GM18951 (cell line): ENCODE measurements around the gene NKIRAS1.
"Not testable (repeated sequence)": the region's sequence is repeated elsewhere in the genome, so short reads cannot be mapped to it uniquely, and the experiment has no call there.

Experiments used
- POLR2A ChIP-seq: IDR thresholded peaks from 4 replicates; pipeline ENCODE4 v1.6.1; 2011; ENCODE audit warnings: mild to moderate bottlenecking; ENCODE audit not compliant: insufficient read length, insufficient read depth; ENCODE audit errors: extremely low read depth
- in situ Hi-C: fragments of 300-500 bp; cut with MboI; formaldehyde crosslinking; loops from one replicate; pipeline ENCODE4 v1.12.0; 2022; ENCODE audit warnings: low sequenced_read_pairs, mixed read lengths, inconsistent platforms; ENCODE audit not compliant: unreplicated experiment

Gene NKIRAS1

DNA sequence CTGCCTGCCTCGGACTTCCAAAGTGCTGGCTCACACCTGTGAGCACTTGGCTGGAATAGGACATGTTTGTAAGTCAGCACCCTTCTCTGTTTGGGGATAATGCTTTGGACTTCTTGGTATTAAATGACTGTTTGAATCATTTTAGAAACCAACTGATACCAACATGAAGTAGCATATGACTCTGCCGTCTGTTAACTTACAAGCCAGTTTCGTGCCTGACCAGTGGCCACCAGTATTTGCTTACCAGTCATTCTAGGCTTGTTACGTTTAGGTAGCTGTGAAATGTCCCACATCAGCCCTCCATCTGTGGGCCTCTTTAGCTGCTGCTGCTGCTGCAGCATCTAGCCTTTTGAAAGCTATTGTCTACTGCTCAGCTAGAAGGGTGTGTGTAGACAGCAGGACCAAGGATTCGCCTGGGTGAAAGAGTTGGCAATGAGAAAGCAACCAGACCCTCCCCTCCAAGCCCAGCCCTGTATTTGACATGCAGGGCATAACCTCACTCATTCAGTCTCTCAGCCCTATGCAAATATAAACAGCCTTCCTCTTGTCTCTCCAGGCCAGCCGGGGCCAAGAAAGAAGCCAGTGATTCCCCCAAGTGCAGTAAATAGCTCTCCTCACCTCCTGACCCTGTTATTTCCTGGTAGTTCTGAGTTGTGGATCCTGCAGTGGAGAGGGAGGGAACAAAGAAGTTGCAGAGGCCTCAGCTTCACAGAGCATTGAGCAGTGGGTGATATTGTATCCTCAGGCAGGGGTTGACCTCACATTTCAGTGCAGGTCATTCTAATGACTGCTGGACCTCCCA, 51.0 kb downstream of the NKIRAS1 start:
- TF ChIP-seq POLR2A: no peak
- in situ Hi-C loops: no loop called here

DNA sequence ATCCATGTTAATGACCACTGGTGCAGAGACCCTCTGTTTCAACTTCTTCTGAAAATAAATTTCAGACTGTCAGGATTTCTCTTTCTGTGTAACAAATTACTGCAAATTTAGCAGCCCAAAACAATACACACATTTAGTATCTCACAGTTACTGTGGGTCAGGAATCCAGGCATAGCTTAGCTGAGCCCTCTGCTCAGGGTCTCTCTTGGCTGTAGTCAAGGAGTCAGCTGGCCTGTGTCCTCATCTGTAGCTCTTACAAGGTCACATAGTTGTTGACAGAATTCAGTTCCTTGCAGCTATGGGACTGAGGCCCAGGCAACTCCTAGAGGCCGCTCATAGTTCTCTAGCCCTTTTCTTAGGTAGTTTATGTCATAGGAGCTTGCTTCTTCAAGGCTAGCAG, 51.9 kb downstream of the NKIRAS1 start:
- no peak for TF ChIP-seq POLR2A
- in situ Hi-C loops: no loop called here

DNA sequence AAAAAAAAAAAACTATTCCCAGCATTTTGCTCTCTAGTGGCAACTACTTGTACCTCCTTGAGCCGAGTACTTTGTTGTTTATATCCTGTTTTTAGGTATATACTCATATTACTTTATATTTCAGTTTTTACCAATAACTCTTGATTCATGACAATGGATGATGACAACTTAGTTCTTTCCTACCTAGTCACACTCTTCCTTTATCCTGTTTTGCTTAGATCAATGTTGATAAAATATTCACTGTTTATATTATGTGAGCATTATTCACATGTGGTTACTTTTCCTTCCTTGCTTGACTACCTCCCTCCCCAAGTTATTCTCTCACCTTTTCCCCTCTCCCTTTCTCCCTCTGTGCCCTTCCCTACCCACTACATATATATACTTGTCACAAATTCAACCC, 53.7 kb downstream of the NKIRAS1 start:
- no peak for TF ChIP-seq POLR2A
- in situ Hi-C loops: no loop called here

DNA sequence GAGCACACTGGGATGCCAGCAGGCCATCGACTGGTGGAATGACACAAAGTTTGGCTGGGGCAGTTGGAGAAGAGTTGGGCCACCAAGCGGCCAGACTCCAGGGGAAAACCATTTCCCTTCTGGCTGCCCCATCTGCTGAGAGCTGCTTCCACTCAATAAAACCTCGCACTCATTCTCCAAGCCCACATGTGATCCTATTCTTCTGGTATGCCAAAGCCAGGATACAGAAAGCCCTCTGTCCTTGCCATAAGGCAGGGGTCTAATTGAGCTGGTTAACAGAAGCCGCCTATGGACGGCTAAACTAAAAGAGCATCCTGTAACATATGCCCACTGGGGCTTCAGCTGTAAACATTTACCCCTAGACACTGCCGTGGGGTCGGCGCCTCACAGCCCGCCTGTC, 55.1 kb downstream of the NKIRAS1 start:
- no peak for TF ChIP-seq POLR2A
- in situ Hi-C loops: no loop called here

DNA sequence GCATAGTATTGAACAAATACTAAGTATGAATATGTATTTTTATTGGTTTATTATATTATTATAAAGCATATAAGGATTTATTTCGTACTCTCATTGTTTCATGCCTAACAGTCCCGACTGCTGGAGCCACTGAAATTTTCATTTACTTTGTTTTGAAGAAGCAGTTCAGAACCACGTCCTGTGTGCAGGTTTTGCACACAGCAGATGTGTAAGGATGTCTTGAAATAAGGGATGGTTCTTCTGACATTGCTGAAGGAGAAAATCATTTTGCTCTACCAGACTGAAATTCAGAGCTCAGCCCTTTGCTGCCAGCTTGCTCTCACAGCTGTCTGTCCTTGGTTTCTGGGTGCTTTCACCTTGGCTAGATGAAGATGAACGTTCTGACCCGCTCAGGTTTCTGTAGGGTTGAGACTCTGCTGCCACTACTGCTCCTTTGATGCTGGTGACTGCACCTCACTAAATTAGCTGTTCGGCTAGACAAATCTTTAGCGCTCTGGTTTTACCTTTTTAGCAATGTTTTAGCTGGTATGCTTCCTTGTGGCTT, 56.9 kb downstream of the NKIRAS1 start:
- in situ Hi-C loops: no loop called here
- TF ChIP-seq POLR2A: no peak

DNA sequence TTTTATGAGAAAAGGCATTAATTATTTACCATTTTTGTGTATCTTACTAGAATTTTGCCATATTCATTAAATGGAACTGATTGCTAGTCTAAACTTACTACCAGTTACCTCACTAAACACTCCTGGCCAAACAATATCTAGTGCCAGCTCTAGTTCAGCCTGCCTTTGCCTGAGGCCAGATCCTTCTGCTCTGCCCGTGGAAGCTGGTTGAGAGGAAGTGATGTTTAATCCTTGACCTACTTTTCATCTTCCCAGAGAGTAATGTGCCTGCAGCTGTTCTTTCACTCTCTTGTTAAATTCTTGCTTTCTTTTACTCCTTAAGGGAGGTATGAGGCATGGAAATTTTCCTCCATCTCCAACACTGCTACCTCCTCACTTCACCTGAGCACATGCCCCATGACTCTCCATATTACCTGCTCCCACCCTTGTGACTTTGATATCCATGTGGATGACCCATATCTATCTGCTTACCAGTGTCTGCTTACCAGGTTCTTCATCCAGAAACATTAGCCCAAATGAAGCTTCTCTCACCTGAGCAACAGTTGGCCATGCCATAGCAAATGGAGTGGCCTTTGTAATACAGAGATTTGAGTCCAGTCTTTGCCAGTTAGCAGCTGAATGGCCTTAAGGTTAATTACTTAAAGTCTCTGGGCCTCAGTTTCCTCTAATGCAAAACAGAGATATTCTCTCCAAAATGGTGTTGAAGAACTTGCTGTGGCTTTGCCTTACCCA, 57.6 kb downstream of the NKIRAS1 start:
- TF ChIP-seq POLR2A: no peak
- in situ Hi-C loops: no loop called here

DNA sequence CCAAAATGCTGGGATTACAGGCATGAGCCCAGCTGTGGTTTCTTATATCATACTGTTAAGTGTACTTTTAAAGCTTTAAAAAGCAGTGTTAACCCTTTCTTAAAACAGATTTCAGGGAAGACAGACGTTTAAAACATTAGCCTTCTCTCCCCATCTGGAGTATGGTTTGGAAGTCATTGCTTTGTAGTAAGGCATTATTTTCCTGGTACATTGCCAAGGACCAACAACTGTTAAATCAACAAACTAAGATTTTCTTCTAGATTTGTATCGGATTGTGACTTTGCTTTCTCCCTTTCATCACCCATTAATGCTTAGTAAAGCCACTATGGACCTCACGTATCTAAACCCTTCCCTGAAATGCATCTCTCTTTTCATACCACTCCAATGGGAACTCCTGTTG, 60.5 kb downstream of the NKIRAS1 start:
- TF ChIP-seq POLR2A: no peak
- in situ Hi-C loops: no loop called here

DNA sequence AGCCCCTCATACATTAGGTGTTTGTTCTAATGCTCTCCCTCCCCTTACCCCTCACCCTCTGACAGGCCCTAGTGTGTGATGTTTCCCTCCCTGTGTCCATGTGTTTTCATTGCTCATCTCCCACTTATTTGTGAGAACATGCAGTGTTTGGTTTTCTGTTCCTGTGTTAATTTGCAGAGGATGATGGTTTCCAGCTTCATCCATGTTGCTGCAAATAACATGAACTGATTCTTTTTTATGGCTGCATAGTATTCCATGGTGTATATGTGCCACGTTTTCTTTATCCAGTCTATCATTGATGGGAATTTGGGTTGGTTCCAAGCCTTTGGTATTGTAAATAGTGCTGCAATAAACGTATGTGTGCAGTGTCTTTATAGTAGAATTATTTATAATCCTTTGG, 67.3 kb downstream of the NKIRAS1 start:
- in situ Hi-C loops: not testable (repeated sequence)

DNA sequence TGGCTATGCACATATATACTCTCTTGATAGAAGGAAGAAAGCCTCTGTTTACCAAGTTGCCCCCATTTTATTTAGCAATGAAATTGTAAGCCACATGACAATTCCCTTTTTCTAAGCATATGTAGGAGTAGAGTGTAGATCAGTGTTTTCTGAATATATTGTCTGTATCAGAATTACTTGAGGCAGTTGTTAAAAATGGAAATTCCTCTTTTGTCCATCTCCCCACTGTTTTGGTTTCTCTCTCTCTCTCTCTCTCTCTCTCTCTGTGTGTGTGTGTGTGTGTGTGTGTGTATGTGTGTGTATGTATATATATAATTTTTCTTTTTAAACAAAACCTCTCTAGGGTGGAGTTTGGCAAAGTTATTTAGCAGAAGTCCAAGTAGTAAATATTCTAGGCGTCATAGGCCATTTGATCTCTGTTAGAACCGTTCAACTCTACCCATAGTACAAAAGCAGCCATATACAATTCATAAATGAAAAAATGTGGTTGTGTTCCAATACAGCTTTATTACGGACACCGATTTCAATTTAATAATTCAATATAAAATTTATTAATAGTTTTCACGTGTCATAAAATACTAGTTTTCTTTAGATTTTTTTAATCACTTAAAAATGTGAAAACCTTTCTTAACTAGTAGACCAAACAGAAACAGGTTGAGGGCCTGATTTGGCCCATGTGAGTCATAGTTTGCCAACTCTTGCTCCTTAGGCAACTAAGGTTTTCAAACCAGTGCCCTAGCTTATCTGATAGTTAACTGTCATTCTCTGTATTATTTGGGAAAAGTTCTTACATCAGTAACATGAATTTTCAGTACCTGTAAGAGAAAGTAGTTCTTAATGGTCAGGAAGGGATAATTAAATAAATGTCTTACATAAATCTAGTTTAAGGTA, 71.2 kb downstream of the NKIRAS1 start:
- in situ Hi-C loops: no loop called here
- no peak for TF ChIP-seq POLR2A

DNA sequence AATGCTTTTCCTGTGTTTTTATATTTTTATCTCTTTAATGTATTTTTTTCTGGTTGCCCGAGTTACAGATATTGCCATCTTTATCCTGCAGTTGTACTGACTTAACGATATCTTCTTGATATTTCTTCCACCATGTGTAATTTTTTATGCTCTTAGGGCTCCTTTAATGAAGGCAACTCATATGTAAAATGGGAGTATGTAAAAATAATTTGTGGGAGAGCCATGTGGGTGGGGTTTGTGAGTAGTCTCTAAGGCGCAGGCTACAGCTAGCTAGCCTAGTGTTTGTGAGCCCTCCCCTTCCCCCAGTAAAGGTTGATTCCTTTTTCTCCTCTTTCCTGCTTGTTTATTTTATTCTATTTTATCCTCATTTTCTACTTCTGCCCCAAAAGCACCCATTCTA, 72.9 kb downstream of the NKIRAS1 start:
- in situ Hi-C loops: no loop called here
- no peak for TF ChIP-seq POLR2A
